Activated T-helper 9 cell treated with anti-CD3 and anti-CD28 coated beads, Interleukin-2, amount 50 U/mL, for 16 hours (primary cell): ENCODE measurements around the gene CD8A.
"Not testable (repeated sequence)": the region's sequence is repeated elsewhere in the genome, so short reads cannot be mapped to it uniquely, and the experiment has no call there.

Experiments used
- DNase-seq: peaks from one replicate; pipeline ENCODE4 v3.0.0-alpha.2; 2020; ENCODE audit warnings: low read depth

The CD8A gene

DNA sequence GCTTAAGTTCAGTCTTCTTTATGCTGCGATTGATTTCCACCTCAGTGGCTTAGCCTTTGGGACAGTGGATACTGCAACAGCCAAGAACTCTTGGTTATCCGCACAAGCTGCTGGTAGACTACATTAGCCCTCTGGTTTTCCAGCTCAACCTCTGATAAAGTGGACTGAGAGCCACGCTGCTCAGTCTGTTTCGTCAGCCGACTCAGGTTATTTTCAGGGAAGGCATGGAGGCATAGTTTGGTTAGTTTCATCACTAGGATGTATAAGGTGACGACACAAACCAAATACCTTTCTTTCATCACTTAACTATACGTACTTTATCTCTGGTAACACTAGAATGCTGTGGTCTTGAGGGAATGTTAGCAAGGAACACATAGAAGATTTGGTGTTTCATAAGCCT lies 14.2 kb downstream of the CD8A start:
- DNase-seq, result no peak

DNA sequence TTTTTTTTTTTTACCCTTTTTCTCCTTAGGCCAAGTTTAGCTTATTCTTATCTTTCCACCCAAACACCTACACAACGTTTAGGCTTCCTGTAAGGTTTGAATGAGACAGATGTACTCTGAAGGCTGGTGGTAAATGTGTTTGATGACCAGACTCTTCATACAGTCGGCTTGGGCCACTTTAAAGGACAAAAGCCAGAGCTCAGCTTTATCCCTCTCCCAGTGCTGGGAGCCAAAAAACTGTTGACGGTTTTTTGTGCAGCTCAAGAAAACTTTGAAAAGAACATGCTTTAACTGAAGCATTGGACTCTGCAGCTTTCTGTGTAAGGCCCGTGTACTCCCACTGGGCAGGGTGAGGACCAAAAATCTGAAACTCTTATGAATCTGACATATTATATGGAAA lies 15.4 kb downstream of the CD8A start:
- DNase-seq, result no peak

DNA sequence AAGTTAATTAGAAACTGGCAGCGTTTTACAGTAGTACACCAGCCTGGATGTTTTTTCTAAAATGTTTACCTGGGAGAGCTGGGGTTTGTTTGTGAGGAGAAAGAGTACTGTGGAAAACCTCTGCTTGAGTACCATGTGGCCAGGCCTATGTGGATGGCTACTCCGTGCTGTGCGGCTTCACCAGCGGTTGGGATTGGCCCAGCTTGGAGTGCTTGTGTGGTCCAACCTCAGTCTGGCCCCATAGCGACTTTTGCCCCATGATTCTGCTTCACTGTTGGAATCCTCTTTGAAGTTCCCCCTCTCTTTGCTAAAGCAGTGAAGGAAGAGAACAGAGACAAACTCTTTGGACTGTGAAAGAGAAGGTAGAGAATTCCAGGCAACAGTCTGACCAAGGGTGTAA lies 15.9 kb downstream of the CD8A start:
- DNase-seq, result no peak

DNA sequence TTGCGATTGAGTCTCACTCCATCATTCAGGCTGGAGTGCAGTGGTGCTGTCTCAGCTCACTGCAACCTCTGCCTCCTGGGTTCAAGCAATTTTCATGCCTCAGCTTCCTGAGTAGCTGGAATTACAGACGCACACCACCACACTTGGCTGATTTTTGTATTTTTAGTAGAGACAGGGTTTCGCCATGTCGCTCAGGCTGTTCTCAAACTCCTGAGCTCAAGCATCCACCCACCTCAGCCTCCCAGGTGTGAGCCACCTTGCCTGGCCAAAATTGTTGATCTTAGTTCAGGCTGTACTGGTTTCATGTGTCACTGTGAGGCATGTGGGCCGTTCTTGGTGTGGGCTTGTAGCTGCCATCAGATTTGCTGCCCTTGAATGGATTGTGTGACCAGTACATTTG lies 18.1 kb downstream of the CD8A start:
- DNase-seq, result no peak

DNA sequence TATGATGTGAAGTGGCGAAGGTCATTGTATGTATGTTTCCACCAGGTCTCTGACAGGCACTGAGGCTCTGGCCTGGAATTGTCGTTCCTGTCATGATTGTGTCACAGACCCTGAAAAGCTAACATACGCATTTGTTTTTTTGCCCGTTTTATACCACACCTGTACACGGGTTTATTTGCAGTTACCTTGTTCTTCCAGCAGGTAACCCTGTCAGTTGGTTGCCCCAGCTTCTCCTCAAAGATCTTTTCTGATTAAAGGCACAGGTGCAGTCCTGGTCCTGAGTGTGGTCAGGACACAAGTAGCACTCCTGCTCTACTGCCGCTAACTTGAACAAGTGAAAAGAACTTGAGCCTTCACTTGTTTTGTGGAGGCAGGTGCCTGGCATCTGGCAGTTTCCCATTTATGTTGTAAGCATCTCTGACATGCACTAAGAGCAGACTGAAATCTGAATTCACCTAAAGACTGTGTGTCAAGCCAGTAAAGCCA lies 19.9 kb downstream of the CD8A start:
- no peak for DNase-seq

DNA sequence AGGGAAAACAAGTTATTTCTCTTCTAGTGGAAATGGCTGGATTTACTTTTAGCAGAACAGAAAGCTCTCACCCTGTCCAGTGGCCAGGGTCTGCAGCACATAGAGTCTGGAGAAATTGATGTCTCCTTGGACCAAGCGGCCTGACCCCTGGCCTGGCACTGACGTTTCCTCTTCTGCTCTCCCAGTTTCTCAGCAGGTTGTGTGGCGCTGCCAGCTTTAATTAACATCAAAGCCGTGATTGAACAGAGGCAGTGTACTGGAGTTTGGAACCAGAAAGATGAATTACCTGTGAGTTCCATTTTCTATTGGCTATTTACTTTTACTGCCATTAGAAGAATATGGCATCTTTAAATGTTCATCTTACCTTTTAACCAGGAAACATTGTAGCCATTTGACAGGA lies 20.9 kb downstream of the CD8A start:
- DNase-seq, result no peak

DNA sequence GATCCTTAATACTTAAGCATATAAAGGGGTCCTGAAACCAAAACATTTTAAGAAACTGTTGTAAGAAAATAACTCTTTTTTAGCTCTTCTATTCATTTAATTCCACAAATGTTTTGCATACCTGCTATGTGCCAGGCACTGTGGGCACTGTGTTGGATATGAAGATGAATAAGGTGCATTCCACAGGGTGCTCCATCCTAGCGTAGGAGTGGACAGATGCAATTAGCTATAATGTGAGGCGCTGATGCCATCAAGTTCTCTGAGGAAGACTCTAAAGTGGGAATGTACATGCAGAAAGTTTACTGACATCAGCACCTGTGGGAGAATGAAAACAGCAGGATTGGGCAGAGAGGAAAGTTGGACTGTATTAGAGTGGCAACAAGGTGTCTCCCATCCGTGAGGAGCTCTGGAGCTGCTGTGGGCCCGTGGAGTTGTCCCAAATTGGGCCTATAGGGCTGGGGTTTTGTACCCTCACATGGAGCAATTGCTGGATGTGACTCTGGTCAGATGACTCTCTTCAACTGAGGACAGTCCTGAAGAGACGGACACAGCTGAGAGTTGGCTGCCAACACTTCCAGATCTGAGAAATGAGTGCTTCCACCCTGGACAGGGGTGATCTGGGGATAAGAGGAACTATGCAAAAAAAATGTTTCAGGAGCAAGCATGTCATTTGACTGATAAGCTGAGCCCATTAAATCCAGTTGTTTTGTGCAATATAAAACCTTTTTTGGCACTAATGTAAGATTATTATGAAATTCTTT lies 22.3 kb downstream of the CD8A start:
- DNase-seq, result no peak

DNA sequence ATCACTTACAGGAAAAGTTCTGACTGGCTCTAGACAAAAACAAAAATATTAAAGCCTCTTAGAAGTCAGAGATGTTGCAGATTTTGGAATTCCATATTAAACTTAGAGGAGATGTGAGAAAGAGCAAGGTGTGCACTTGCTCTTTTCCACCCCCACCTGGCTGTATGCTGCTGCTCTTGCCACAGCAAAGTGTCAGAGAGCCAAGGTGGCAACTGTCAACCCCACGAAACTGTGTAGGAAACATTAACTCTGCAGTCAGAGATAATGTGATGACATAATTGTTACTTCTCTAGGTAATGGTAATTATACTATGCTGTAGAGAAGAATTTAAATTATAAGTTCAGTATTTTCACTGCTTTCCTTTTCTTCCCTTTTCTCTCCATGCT lies 25.4 kb downstream of the CD8A start:
- DNase-seq, result no peak

DNA sequence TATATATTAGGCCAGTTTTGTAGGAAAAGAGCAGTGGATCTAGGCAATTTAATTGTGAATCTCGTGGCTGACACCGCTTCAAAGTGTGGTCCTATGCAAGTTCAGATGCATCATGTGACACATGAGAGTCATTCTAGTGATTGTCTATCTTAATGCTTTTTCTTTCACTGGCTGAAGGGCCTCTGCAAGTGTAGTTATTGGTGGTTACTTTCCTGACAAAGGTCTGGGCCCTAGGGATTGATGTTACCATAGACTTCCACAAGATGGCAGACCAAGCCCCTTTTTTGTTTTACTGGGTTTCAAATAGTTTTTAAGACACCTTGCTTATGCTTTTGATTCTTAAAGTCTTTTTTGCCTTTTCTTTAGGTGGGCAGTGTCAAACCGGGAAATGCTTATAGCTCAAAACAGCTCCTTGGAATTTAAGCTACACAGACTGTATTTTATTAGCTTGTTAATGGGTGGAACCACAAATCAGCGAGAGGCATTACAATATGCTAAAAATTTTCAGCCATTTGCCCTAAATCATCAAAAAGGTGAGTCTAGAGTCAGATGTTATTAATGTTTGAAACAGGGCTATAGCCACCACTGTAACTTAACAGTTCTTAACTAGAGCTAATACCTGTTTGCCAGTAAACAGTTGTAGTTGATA lies 25.9 kb downstream of the CD8A start:
- no peak for DNase-seq

DNA sequence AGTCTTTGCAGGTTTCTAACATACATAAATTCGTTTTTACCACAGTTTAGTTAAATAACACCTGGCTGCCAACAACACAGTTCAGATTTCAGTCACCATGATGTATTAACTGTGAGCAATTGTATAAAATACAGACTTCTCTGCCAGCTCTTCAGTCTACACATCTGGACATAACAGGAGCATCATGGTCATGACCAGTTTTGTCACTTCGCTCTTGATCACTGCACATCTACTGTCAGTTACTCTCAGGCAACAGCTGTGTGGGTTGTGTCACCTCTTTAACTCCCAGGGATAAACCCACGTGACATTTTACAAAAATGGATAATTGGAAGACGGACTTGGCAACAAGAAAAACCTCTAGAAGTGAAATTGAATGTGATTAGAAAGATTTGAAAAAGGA lies 30.3 kb downstream of the CD8A start:
- DNase-seq, result no peak

DNA sequence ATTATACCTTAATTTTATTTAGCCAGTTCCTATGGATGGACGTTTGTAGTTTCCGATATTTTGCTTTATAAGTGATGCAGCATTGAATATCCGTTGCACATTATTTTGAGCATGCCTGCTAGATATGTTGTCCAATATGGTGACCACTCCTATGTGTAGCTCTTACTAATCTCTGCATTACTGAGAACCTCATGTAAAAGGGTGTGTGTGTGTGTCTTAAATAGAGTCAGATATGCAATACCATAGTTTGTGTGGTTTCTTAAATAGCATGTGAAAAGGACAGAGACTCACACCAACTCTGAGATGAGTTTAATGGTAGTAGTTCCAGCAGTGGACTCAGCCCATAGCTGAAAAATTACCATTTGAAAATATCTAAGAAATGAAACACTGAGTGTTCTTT lies 32.3 kb downstream of the CD8A start:
- DNase-seq, result no peak

DNA sequence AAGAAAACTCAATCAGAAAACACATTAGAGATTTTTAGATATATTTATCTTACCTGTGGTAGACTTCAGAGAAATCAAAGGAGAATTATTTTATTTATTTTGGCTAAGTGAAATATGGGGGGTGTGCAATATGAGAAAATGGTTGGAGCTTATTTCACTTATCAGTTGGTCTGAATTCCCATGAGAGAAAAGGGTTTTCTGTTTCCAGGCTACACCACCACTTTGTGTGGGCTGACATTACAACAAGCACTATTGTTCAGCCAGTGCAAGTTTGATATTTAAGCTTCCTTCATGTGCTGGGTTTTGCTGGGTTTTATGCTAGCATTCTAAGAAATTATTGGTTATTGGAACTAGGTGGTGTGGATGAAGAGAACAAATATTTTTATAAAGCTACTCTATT lies 37.1 kb downstream of the CD8A start:
- no peak for DNase-seq

DNA sequence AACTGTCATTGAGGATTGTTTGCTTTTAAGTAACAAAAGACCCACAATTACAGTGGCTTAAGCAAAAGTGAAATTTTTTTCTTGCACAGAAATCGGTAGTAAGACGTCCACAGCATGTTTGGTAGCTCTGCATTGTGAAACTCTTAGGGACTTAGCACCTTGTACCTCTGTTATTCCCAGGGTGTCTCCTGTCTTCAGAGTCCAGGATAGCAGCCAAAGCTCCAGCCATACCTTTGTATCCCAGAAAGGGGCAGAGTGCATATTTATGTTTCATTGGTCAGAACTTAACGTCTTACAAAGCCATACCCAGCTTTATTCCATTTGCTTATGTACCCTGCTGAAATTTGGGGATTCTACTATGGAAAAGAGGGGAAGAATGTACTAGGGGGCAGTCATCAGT lies 37.8 kb downstream of the CD8A start:
- DNase-seq, result no peak

DNA sequence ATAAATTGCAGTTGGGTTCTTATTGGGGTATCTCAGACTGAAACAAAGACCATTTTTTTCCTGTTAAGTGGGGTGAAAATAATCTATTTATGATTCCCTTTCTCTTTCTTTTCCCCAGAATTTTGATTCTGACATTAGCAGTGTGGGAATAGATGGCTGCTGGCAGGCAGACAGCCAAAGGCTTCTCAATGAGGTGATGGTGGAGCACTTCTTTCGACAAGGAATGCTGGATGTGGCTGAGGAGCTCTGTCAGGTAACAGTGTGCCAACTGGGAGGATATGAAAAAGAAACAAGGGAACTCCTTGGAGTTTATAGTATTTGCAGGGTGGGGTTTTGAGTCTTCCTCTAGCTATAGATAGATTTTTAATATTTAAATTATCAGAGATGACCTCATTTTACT lies 38.9 kb downstream of the CD8A start:
- DNase-seq, result no peak

DNA sequence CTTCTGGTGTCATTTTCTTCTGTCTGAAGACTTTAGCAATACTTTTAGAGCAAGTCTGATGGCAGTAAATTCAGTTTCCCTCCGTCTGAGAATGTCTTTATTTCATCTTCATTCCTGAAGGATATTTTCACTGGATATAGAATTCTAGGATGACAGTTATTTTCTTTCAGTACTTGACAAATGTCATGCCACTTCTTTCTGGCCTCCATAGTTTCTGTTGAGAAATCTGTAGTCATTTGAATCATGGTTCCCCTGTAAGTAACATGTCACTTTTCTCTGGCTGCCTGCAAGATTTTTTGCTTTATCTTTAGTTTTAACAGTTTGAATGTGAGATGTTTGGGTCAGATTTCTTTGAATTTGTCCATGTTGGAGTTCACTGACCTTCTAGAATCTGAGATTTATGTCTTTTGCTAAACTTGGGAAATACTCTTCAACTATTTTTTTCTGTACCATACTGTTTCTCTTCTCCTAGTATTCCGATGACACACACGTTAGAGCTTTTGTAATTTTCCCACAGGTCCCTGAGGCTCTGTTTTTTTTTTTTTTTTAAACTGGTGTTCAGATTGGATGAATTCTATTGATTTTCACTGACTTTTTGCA lies 40.4 kb downstream of the CD8A start:
- DNase-seq, result no peak

DNA sequence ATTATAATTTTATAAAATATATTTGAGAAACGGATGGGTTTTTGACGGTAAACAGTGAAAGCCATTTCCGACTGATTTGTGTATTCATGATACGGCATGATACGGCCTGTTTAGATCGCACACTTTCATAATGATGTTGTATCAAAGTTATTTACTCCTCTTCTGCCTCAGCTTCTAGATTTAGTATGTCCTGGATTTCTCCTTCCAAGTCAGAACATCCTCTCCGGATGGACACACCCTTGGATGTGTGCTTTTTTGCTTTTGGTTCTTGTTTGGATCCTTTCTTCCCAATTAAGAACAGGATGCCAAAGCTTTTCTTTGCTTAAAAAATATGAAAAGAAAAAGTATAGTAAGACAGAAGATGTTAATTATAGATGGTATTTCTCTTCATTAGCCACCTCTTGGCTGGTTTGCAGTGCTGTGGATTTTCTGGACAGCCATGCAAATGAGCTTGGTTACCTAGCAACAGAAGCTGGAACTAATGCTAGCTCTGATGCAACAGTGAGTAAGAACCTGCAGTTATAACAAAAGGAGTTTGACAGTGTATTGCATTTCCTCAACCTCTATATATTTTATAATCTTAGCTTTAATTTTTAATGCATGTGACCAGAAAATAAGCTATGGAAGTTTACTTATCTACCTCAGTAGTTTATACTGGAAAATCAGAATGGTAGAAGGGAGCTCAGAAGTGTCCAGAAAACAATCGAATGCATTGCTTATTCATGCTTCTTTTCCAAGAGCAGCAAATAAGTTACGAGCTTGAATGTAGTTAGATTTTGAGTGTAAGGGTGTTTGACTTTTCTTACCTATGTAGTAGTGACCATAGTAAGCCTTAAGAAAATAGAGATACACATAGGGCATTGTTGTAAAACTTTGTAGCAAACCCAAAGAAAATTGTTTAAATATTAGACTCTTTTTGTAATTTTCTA lies 42.7 kb downstream of the CD8A start:
- no peak for DNase-seq

DNA sequence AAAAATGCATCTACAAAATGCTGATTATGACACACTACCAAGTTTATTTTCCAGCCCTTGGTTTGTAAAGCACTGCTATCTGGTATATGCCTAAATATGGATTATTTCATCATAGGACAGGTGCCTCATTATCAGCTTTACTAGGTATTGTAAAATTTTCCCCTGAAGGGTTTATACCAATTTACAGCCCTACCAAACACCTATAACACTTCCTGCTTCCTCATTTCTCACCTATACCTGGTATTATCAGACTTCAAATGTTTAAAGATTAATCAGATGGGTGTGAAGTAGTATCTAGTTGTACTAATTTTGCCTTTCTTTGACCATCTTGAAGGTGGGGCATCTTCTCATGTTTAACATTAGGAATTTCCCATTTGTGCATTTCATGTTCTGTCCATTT lies 43.8 kb downstream of the CD8A start:
- DNase-seq, result no peak

DNA sequence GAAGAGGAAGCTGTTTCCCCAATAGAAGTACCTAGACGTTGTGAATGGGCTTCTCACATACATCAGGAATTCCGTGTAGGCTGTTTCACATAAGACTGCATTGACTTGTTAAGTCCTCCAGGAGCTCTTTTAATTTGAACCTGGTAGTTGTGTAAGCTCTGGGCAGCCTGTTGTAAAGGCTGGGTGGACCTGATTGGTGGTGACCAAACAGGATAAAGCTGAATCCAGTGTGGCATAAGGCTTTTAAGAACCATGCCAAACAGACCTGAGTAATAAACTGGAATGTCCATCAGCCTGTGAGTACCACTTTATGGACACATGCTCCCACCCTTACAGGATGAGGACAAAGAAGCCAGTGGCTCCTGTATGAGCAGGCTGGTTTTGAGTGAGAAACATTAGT lies 46.6 kb downstream of the CD8A start:
- no peak for DNase-seq

DNA sequence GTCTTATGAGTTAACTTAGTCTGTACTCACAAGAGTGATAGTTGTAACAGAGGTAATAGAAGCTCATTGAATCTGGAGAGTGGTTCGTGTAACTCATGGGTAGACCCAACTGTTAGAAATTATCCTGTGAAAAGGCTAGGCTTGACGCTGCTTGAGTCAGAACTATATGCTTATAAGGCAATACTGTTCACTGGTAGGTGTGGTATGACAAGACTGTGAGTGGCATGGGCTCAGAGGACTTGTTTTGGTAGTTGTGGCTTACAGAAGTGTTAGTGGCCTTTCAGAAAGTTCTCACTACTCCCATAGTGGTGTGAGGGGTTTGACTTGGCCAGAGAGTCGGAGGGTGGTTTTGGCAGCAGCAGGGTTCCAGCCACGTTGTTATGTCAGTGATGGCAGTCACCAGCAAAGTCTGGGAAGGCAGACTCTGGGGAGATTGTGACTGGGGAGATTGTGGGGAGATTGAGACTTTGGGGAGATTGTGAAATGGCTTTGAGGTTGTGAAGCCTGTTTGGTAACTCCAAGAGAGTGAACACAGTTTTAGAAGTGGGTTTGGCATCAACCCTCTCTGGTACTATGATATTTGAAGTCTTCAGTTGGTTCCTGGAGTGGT lies 48.7 kb downstream of the CD8A start:
- DNase-seq, result not testable (repeated sequence)

DNA sequence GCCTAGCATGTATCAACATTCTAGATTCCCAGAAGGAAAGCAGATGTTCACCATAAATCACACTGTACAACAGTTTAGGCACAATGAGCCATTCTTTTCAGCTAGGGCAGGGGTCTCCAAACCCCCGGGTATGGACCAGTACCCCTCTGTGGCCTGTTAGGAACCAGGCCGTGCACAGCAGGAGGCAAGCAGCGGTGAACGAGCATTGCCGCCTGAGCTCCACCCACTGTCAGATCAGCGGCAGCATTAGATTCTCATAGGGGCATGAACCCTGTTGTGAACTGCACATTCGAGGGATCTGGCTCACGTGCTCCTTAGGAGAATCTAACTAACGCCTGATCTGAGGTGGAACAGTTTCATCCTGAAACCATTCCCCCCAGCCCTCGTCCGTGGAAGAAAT lies 50.8 kb downstream of the CD8A start:
- not testable (repeated sequence) for DNase-seq

DNA sequence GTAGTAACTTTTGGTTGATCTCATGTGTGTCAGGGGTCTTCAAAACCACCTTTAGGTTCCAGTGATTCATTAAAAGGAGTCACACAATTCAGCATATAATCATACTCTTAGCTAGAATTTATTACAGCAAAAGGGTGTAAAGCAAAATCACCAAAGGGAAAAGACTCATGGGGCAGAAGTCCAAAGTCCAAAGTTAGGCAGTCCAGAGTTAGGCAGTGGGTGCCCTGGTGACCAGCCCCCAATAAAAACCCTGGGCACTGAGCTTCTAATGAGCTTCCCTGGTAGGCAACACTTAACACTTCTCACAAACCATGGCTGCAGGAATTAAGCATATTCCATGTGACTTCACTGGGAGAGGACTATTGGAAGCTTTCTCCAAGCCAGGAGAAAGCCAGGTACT lies 51.2 kb downstream of the CD8A start:
- DNase-seq, result not testable (repeated sequence)

DNA sequence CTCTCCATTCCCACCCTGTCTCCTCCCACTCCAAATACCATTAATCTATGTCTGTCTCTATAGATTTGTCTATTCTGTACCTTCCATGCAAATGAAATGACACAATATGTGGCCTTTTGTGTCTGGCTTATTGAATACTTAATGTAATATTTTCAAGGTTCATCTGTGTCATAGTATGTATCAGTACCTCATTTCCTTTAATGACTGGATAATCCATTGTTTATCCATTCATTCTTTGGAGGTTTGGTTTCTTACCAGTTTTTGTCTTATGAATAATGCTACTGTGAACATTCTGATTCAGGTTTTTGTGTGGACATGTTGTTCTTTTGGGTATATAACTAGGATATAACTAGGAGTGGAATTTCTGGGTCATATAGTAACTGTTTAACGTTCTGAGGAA lies 55.8 kb downstream of the CD8A start:
- DNase-seq, result not testable (repeated sequence)
